ENCODE results near the gene PLPPR5. TPM values are rescaled to one million over a fixed set of nuclear protein-coding genes. Genes with fewer than 3 reads are reported as not detected.

The PLPPR5 gene
- total and polyA plus RNA-seq, 2 of the 8 experiments (the other 6 are each of a cell fraction or from before 2014, with no cell fraction given), result 1.9 to 5.6 TPM

DNA sequence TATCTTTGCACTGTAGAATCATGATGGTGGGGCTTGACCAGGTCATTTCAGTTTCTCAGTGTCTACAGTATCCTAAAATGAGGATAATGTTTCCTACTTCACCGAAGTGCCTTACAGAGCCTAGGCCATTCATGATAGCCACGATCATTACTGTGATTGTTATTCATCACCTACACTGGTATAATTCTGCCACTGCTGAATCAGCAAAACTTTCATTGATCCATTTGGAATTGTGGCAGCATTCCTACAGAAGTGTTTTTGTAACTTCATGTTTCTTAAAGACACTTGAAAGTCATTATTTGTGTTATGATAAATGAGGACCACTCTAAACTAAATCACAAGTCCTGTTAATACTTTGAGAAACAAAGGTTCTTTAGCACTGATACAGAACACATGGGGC, 6.0 kb upstream of the PLPPR5 start:
- ChIA-PET POLR2A (ENCODE audit: partially characterized antibody) (no interaction called here), CTCF (ENCODE audit: partially characterized antibody) (no interaction called here)
- Histone ChIP-seq H2BK15ac (ENCODE audit: low read length) (no peak overlapping the region), H3K9ac (replicated peaks in 1 of 4; ENCODE audit: extremely low read depth in 1 of 4, low read depth in 3 of 4, low read length in 3 of 4) (no peak overlapping the region), H3K4me2 (ENCODE audit: insufficient read depth in 1 of 2, low read depth in 2 of 2, low read length in 2 of 2) (no peak overlapping the region), H3K79me2 (ENCODE audit: control insufficient read depth in 1 of 2, insufficient read depth in 2 of 2, low read length in 2 of 2) (no peaks in the 10 kb centered on the region), H2BK20ac (ENCODE audit: low read length) (no peak overlapping the region), H3K27ac (ENCODE audit: low read depth, low read length) (no peak overlapping the region), H4K5ac (ENCODE audit: insufficient read length, low read depth, low read length) (no peak overlapping the region), H2AK5ac (ENCODE audit: low read depth, low read length) (no peak overlapping the region), H4K91ac (replicated peaks; ENCODE audit: insufficient read length, low read length) (no peak overlapping the region), H3K4me1 (replicated peaks in 1 of 4; ENCODE audit: control insufficient read depth in 3 of 4, insufficient read depth in 4 of 4, low read length in 3 of 4) (peaks cover 0 to 1% (median under 1%) of the 10 kb centered on the region in 4 experiments; a peak in 2 of 7 replicates), H2AFZ (ENCODE audit: low read length) (no peak overlapping the region), H3K18ac (ENCODE audit: extremely low read depth, low read length) (no peak overlapping the region), H3K27me3 (replicated peaks in 1 of 4; ENCODE audit: control insufficient read depth in 3 of 4, extremely low read depth in 1 of 4, insufficient read depth in 3 of 4, low read length in 3 of 4) (peaks cover 0 to 3% (median 0%) of the 10 kb centered on the region in 4 experiments; a peak in 2 of 7 replicates), H2BK120ac (replicated peaks; ENCODE audit: low read depth, low read length) (no peak overlapping the region), H2BK5ac (ENCODE audit: low read depth, low read length) (no peak overlapping the region), H3K56ac (replicated peaks; ENCODE audit: insufficient read length, low read depth, low read length) (no peak overlapping the region), H4K8ac (ENCODE audit: extremely low read depth, insufficient read depth, low read length) (no peak overlapping the region), H2BK12ac (ENCODE audit: low read depth, low read length) (no peak overlapping the region), H3K9me3 (ENCODE audit: insufficient read depth in 2 of 2, low read depth in 1 of 2, low read length in 1 of 2) (no peaks in the 10 kb centered on the region), H3K36me3 (ENCODE audit: control insufficient read depth in 2 of 4, insufficient read depth in 4 of 4, low read length in 3 of 4) (no peaks in the 10 kb centered on the region), H3K14ac (ENCODE audit: insufficient read length) (no peak overlapping the region), H3K23ac (ENCODE audit: insufficient read length) (no peak overlapping the region), H3K23me2 (ENCODE audit: low read depth, low read length) (no peaks in the 10 kb centered on the region; the same call in 1 of the 2 replicates), H3K4ac (replicated peaks; ENCODE audit: insufficient read length, low read depth, low read length) (no peak overlapping the region), H3K4me3 (ENCODE audit: extremely low read depth in 1 of 4, insufficient read depth in 2 of 4, low read depth in 3 of 4, low read length in 4 of 4) (no peak overlapping the region), H3K79me1 (ENCODE audit: low read depth, low read length) (no peaks in the 10 kb centered on the region), H4K20me1 (replicated peaks in 1 of 2; ENCODE audit: control insufficient read depth in 1 of 2, insufficient read depth in 2 of 2, low read length in 2 of 2) (no peaks in the 10 kb centered on the region)
- WGBS, 2 experiments (ENCODE audit: extremely low coverage in 1 of 2, insufficient coverage in 1 of 2, insufficient read length in 1 of 2, insufficient replicate concordance in 2 of 2, low coverage in 1 of 2, low lambda C conversion rate in 2 of 2, missing lambda C conversion rate in 1 of 2), result 68% methylated on average over 2 of the region's 2 CpGs; no CpG with 5 or more reads in 1 of the 2 experiments
- peak; percentile 73; the same call in 1 of the 2 replicates for TF ChIP-seq MAFK (IDR thresholded peaks at IDR 0.05; ENCODE audit: low read depth, low read length)
- TF ChIP-seq GABPA (IDR thresholded peaks at IDR 0.05; ENCODE audit: borderline replicate concordance, insufficient read depth, low read length), result no peak
- TF ChIP-seq, protein P1, sequence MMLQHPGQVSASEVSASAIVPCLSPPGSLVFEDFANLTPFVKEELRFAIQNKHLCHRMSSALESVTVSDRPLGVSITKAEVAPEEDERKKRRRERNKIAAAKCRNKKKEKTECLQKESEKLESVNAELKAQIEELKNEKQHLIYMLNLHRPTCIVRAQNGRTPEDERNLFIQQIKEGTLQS (IDR thresholded peaks at IDR 0.05; ENCODE audit: insufficient read depth, low read depth, low read length), result no peak
- TF ChIP-seq JUND (IDR thresholded peaks at IDR 0.05; ENCODE audit: low read length), result no peak
- no peak for TF ChIP-seq RFX5 (IDR thresholded peaks at IDR 0.05; ENCODE audit: borderline replicate concordance, low read depth, low read length)
- TF ChIP-seq, protein P2, sequence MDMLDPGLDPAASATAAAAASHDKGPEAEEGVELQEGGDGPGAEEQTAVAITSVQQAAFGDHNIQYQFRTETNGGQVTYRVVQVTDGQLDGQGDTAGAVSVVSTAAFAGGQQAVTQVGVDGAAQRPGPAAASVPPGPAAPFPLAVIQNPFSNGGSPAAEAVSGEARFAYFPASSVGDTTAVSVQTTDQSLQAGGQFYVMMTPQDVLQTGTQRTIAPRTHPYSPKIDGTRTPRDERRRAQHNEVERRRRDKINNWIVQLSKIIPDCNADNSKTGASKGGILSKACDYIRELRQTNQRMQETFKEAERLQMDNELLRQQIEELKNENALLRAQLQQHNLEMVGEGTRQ (IDR thresholded peaks at IDR 0.05; ENCODE audit: low read length), result no peak
- FAIRE-seq (no peak), DNase-seq (ENCODE audit: low read depth in 1 of 2, low spot score in 2 of 2) (no peak)
